K562 (cell line): Measurements from ENCODE around the gene HHIPL1. TPM values are rescaled to one million over a fixed set of nuclear protein-coding genes. Genes with fewer than 3 reads are reported as not detected.

Experiments
- ATAC-seq: fragments of 200-7000 bp; cut with Tn5 transposase; 3 replicates; pipeline ENCODE4 v1.9.1; 2020; ENCODE audit warnings: moderate library complexity
- BruUV-seq: library from RNA; stranded (reverse); fragments of 400-500 nt; replicated peaks from 2 replicates; lab custom pipeline; 2021; lab: Mats Ljungman, UMichigan
- CTCF ChIA-PET: fragments of 300-600 bp; formaldehyde crosslinking; extraction: SDS; loops from one replicate; lab custom pipeline; 2021; ENCODE audit warnings: low intra/inter-chr PET ratio; lab: Yijun Ruan, JAX
- POLR2A ChIA-PET: fragments of 300-600, 350-650 bp; sonication (Branson Sonifier 250); formaldehyde crosslinking; extraction: SDS; loops from one replicate; lab custom pipeline; 2021; ENCODE audit warnings: antibody characterized with exemption, inconsistent platforms; lab: Yijun Ruan, JAX
- DNase-seq, 4 experiments: peaks; one replicate each; pipeline versions ENCODE4 v3.0.0 to v3.0.0-alpha.2; 2011 to 2018; ENCODE audit warnings: low spot score in 3 of 4, mixed read lengths in 3 of 4; ENCODE audit errors: extremely low read depth in 1 of 4
- FAIRE-seq: peaks from 2 replicates; lab custom pipeline; 2011; peaks lifted over from hg19 to GRCh38; lab: Jason Lieb, UNC
- H2AFZ ChIP-seq: 2 replicates; pipeline ENCODE4 v1.6.0; 2011; ENCODE audit warnings: low read depth, low read length, control low read depth, inconsistent platforms
- H3K27ac ChIP-seq: fragments of 200-600 bp; 3 replicates; pipeline ENCODE4 v1.8.0; 2011; ENCODE audit warnings: low read depth, mild to moderate bottlenecking, control low read depth, inconsistent platforms, low read length, moderate library complexity, mixed read lengths; ENCODE audit errors: extremely low read depth
- H3K27me3 ChIP-seq, 2 experiments: fragments of 300-600 bp in 1 of 2; 2 replicates in 1 of 2; 3 replicates in 1 of 2; pipeline versions ENCODE4 v1.6.0 to v1.8.0; 2011; ENCODE audit warnings: inconsistent platforms in 2 of 2, low read length in 2 of 2, mild to moderate bottlenecking in 1 of 2, mixed read lengths in 1 of 2, moderate library complexity in 1 of 2; ENCODE audit not compliant: control insufficient read depth in 2 of 2, insufficient read depth in 2 of 2
- H3K36me3 ChIP-seq: fragments of 300-600 bp; 3 replicates; pipeline ENCODE4 v1.8.0; 2011; ENCODE audit warnings: mild to moderate bottlenecking, low read length, inconsistent platforms; ENCODE audit not compliant: control insufficient read depth, insufficient read depth
- H3K4me1 ChIP-seq, 2 experiments: fragments of 200-600 bp in 1 of 2; replicated peaks in 1 of 2; 2 replicates in 1 of 2; 3 replicates in 1 of 2; pipeline versions ENCODE4 v1.5.1 to v1.8.0; 2011; ENCODE audit warnings: inconsistent platforms in 2 of 2, low read length in 2 of 2, mild to moderate bottlenecking in 1 of 2, mixed read lengths in 1 of 2, moderate library complexity in 1 of 2; ENCODE audit not compliant: control insufficient read depth in 2 of 2, insufficient read depth in 2 of 2
- H3K4me2 ChIP-seq: 2 replicates; pipeline ENCODE4 v1.6.1; 2011; ENCODE audit warnings: low read length, control low read depth, inconsistent platforms, mixed read lengths; ENCODE audit not compliant: insufficient read depth
- H3K4me3 ChIP-seq: fragments of 200-600 bp; sonication (generic), shearing (Covaris generic); 2 replicates; pipeline ENCODE4 v1.5.1; 2016; ENCODE audit warnings: control low read depth, inconsistent platforms
- H3K79me2 ChIP-seq: fragments of 200-600 bp; 3 replicates; pipeline ENCODE4 v1.8.0; 2011; ENCODE audit warnings: low read length, inconsistent platforms; ENCODE audit not compliant: control insufficient read depth, insufficient read depth
- H3K9ac ChIP-seq, 2 experiments: 2 replicates each; pipeline versions ENCODE4 v1.6.0 to v1.6.1; 2011; ENCODE audit warnings: low read depth in 2 of 2, low read length in 2 of 2, control low read depth in 1 of 2, inconsistent platforms in 1 of 2, mild to moderate bottlenecking in 1 of 2, mixed read lengths in 1 of 2; ENCODE audit not compliant: insufficient read depth in 1 of 2
- H3K9me1 ChIP-seq: one replicate; pipeline ENCODE4 v1.6.0; 2011; ENCODE audit warnings: inconsistent platforms, mild to moderate bottlenecking, low read length, moderate library complexity; ENCODE audit not compliant: control insufficient read depth, insufficient read depth
- H3K9me3 ChIP-seq: replicated peaks from 2 replicates; pipeline ENCODE4 v1.5.1; 2011; ENCODE audit warnings: low read depth, low read length, inconsistent platforms; ENCODE audit not compliant: control insufficient read depth, insufficient read depth
- H4K20me1 ChIP-seq: replicated peaks from 2 replicates; pipeline ENCODE4 v1.6.1; 2011; ENCODE audit warnings: low read length, inconsistent platforms, mixed read lengths; ENCODE audit not compliant: control insufficient read depth, insufficient read depth
- E2F8 ChIP-seq: fragments of 450-650 bp; IDR thresholded peaks from 2 replicates; pipeline ENCODE4 v1.7.1; 2018; ENCODE audit warnings: mild to moderate bottlenecking, low read depth; ENCODE audit not compliant: partially characterized antibody
- MEIS2 ChIP-seq: fragments of 450-650 bp; IDR thresholded peaks from 2 replicates; pipeline ENCODE4 v1.6.1; 2014; ENCODE audit warnings: mild to moderate bottlenecking; ENCODE audit not compliant: partially characterized antibody
- NFIX ChIP-seq: fragments of 250-450 bp; sonication (Bioruptor Pico); IDR thresholded peaks from 2 replicates; pipeline ENCODE4 v1.4.0; 2020; ENCODE audit warnings: low read depth, mild to moderate bottlenecking, moderate library complexity
- POLR2AphosphoS5 ChIP-seq: IDR thresholded peaks from 2 replicates; pipeline ENCODE4 v1.6.1; 2011; ENCODE audit warnings: mild to moderate bottlenecking, low read depth, low read length, moderate library complexity; ENCODE audit not compliant: control insufficient read depth, insufficient read depth
- RAD51 ChIP-seq: fragments of 450-650 bp; IDR thresholded peaks from 2 replicates; pipeline ENCODE4 v1.7.1; 2016; ENCODE audit warnings: low read depth, mild to moderate bottlenecking, borderline replicate concordance
- ZNF121 ChIP-seq: sonication (generic); formaldehyde crosslinking; conservative IDR thresholded peaks from 2 replicates; pipeline ENCODE4 v1.8.0; 2022; ENCODE audit warnings: missing genetic modification reagents
- ZNF79 ChIP-seq: fragments of 250-450 bp; sonication (Bioruptor Pico); IDR thresholded peaks from 2 replicates; pipeline ENCODE4 v1.4.0; 2020; ENCODE audit warnings: low read depth, mild to moderate bottlenecking, moderate library complexity
- WGBS: fragments of 100-300 bp; shearing (Covaris generic); methylation state at CpG from one replicate; pipeline ENCODE4 v1.1.6; 2016; ENCODE audit warnings: low coverage, mixed read lengths; ENCODE audit not compliant: insufficient coverage; ENCODE audit errors: missing lambda C conversion rate; 5-methylcytosine and 5-hydroxymethylcytosine counted together
- in situ Hi-C: fragments of 300-500 bp; cut with MboI; formaldehyde crosslinking; loops from 4 replicates; pipeline ENCODE4 v1.15.0; 2018; ENCODE audit warnings: inconsistent platforms, mixed read lengths
- intact Hi-C: fragments of 100-400 bp; cut with micrococcal nuclease; formaldehyde crosslinking; loops from 2 replicates; pipeline ENCODE4 v1.14.2; 2022
- polyA plus RNA-seq, 8 experiments: library from polyadenylated mRNA; depleted of rRNA in 4 of 8; stranded (reverse) in 5 of 8; unstranded in 3 of 8; fragments of >200 nt; fragmentation: Nextera tagmentation in 2 of 8; fragmentation: Illumina TruSeq in 1 of 8; extraction: Ambion mirVana in 2 of 8; extraction: Trizol in 1 of 8; gene quantifications; 2 replicates each; pipeline versions ENCODE4 v1.2.1 to v1.2.3, GENCODE V29; 2011 to 2014; ENCODE audit warnings: inconsistent platforms in 1 of 8, missing spikeins in 1 of 8
- total RNA-seq, 7 experiments: library from RNA; depleted of rRNA in 6 of 7; stranded (reverse); fragments of >200 nt in 6 of 7; fragmentation: Illumina TruSeq in 2 of 7; extraction: Trizol in 2 of 7; gene quantifications; 2 replicates each; pipeline versions ENCODE4 v1.2.1 to v1.2.3, GENCODE V29; 2011 to 2021; ENCODE audit warnings: low replicate concordance in 1 of 7
- TF ChIP-seq, protein P1 (sequence below): fragments of 450-650 bp; formaldehyde crosslinking; IDR thresholded peaks from 2 replicates; pipeline ENCODE4 v1.4.0; 2020; ENCODE audit warnings: mild to moderate bottlenecking, mixed read lengths
- TF ChIP-seq, protein P2 (sequence below): fragments of 250-450 bp; sonication (Bioruptor Pico); IDR thresholded peaks from 2 replicates; pipeline ENCODE4 v1.4.0; 2020; ENCODE audit warnings: mild to moderate bottlenecking, moderate library complexity, borderline replicate concordance

HHIPL1 gene
- total and polyA plus RNA-seq, 9 of the 15 experiments (the other 6 are each of a cell fraction or from before 2014, with no cell fraction given): not detected

DNA sequence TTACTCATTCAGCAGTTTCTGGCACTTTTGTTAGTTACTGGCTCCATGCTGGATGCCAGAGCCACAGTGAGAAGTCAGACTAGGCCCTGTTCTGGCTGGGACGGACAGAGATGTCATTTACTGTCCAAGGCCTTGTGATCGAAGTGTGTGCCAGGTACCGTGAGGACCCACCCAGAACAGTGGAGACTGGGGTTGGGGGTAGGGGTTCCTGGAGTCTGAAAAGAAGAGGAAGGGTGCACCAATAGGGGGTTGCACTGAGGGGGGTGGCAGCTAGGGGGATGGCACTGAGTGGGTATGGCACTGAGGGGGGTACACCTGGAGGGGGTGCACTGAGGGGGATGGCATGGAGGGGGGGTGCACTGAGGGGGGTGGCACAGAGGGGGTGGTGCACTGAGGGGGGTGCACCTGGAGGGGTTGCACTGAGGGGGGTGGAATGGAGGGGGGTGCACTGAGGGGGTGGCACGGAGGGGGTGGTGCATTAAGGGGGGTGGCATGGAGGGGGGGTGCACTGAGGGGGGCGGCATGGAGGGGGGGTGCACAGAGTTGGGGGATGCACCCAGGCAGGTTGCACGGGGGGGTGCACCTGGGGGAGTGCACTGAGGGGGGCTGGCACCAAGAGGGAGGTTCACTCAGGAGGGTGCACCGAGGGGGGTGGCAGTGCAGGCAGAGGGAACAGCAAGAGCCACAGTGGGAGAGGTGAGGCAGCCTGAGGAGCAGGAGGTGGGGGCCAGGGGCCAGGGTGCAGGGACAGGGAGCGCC is 28.6 kb downstream of the HHIPL1 start (continued):
- TF ChIP-seq, protein P1, sequence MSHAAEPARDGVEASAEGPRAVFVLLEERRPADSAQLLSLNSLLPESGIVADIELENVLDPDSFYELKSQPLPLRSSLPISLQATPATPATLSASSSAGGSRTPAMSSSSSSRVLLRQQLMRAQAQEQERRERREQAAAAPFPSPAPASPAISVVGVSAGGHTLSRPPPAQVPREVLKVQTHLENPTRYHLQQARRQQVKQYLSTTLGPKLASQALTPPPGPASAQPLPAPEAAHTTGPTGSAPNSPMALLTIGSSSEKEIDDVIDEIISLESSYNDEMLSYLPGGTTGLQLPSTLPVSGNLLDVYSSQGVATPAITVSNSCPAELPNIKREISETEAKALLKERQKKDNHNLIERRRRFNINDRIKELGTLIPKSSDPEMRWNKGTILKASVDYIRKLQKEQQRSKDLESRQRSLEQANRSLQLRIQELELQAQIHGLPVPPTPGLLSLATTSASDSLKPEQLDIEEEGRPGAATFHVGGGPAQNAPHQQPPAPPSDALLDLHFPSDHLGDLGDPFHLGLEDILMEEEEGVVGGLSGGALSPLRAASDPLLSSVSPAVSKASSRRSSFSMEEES (CRISPR knock-in tag): no peak
- no peak for TF ChIP-seq RAD51
- TF ChIP-seq, protein P2, sequence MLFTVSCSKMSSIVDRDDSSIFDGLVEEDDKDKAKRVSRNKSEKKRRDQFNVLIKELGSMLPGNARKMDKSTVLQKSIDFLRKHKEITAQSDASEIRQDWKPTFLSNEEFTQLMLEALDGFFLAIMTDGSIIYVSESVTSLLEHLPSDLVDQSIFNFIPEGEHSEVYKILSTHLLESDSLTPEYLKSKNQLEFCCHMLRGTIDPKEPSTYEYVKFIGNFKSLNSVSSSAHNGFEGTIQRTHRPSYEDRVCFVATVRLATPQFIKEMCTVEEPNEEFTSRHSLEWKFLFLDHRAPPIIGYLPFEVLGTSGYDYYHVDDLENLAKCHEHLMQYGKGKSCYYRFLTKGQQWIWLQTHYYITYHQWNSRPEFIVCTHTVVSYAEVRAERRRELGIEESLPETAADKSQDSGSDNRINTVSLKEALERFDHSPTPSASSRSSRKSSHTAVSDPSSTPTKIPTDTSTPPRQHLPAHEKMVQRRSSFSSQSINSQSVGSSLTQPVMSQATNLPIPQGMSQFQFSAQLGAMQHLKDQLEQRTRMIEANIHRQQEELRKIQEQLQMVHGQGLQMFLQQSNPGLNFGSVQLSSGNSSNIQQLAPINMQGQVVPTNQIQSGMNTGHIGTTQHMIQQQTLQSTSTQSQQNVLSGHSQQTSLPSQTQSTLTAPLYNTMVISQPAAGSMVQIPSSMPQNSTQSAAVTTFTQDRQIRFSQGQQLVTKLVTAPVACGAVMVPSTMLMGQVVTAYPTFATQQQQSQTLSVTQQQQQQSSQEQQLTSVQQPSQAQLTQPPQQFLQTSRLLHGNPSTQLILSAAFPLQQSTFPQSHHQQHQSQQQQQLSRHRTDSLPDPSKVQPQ (CRISPR knock-in tag): no peak

GRCh38 chr14:99674064-99674650 is 29.2 kb downstream of the HHIPL1 start:
- 1% methylated on average over 9 of the region's 9 CpGs for WGBS
- Histone ChIP-seq H3K9me3 (no peaks in the 10 kb centered on the region; the same call in 1 of the 2 replicates), H3K36me3 (no peaks in the 10 kb centered on the region), H2AFZ (no peak overlapping the region), H3K9me1 (no peaks in the 10 kb centered on the region), H3K79me2 (no peaks in the 10 kb centered on the region), H3K4me2 (no peak overlapping the region), H3K9ac (no peak overlapping the region), H3K27ac (no peak overlapping the region), H3K4me3 (no peak overlapping the region), H3K27me3 (peaks cover 4 to 43% of the 10 kb centered on the region in 2 experiments; a peak in 4 of 5 replicates), H4K20me1 (no peaks in the 10 kb centered on the region), H3K4me1 (peaks cover 0 to 8% of the 10 kb centered on the region in 2 experiments; a peak in 3 of 5 replicates)
- DNase-seq: no peak
- BruUV-seq: no TSS peak
- POLR2A ChIA-PET: no interaction called here
- no peak for FAIRE-seq
- in situ Hi-C loops (no loop called here), intact Hi-C loops (no loop called here)
- ATAC-seq: no peak
- CTCF ChIA-PET: no interaction called here
- TF ChIP-seq NFIX (CRISPR knock-in tag) (no peak), MEIS2 (no peak), ZNF121 (no peak), POLR2AphosphoS5 (no peak), ZNF79 (CRISPR knock-in tag) (no peak), E2F8 (no peak)
